Ishikawa (cell line): ENCODE data around the gene HSPBP1.

ENCODE experiments used
- CEBPB ChIP-seq: IDR thresholded peaks from 2 replicates; pipeline ENCODE4 v1.6.1; 2012
- CREB1 ChIP-seq: IDR thresholded peaks from 2 replicates; pipeline ENCODE4 v1.6.1; 2012; ENCODE audit warnings: low read depth
- EGR1 ChIP-seq: IDR thresholded peaks from 2 replicates; pipeline ENCODE4 v1.6.1; 2012
- EP300 ChIP-seq: IDR thresholded peaks from 2 replicates; pipeline ENCODE4 v1.6.1; 2012; ENCODE audit warnings: borderline replicate concordance
- FOXM1 ChIP-seq: IDR thresholded peaks from 2 replicates; pipeline ENCODE4 v1.6.1; 2012; ENCODE audit warnings: low read depth, borderline replicate concordance
- NFIC ChIP-seq: IDR thresholded peaks from 2 replicates; pipeline ENCODE4 v1.6.1; 2012
- RAD21 ChIP-seq: IDR thresholded peaks from 2 replicates; pipeline ENCODE4 v1.6.1; 2012; ENCODE audit warnings: low read depth
- TAF1 ChIP-seq: IDR thresholded peaks from 2 replicates; pipeline ENCODE4 v1.6.1; 2012; ENCODE audit warnings: low read depth, mild to moderate bottlenecking
- TCF12 ChIP-seq: IDR thresholded peaks from 2 replicates; pipeline ENCODE4 v1.6.1; 2012; ENCODE audit warnings: low read depth
- YY1 ChIP-seq: IDR thresholded peaks from 2 replicates; pipeline ENCODE4 v1.6.1; 2012; ENCODE audit warnings: low read depth
- TF ChIP-seq, protein P1 (sequence below): IDR thresholded peaks from 2 replicates; pipeline ENCODE4 v1.6.1; 2012
- TF ChIP-seq, protein P2 (sequence below): IDR thresholded peaks from 2 replicates; pipeline ENCODE4 v1.6.1; 2012; ENCODE audit warnings: low read depth, mild to moderate bottlenecking
- TF ChIP-seq, protein P3 (sequence below): IDR thresholded peaks from 2 replicates; pipeline ENCODE4 v1.6.1; 2012

DNA sequence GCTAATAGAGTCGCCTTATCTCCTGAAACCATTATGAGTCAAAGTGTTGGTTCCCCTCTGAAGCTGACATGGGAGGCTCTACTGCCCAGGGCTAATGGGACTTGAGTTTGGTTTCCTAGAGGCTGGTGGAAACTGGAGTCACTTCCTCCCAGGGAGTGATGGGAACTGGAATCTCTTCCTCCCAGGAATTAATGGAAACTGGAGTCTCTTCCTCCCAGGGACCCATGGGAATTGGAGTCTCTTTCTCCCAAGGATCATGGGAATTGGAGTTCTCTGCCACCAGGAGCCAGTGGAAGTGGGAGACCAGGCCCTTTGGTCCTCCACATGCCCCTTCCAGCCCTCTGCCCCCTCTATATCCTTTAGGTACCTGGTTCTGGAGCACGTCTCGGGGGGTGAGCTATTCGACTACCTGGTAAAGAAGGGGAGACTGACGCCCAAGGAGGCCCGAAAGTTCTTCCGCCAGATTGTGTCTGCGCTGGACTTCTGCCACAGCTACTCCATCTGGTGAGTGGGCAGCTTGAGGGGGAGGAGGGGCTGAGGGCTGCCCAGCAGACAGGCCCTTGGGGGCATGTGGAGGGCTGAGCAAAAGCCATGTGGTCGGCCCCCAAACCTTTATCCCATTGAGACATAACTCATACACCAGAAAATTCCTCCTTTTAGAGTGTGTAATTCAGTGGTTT is 9.3 kb upstream of the HSPBP1 start:
- TF ChIP-seq NFIC: no peak
- no peak for TF ChIP-seq RAD21
- TF ChIP-seq, protein P1, sequence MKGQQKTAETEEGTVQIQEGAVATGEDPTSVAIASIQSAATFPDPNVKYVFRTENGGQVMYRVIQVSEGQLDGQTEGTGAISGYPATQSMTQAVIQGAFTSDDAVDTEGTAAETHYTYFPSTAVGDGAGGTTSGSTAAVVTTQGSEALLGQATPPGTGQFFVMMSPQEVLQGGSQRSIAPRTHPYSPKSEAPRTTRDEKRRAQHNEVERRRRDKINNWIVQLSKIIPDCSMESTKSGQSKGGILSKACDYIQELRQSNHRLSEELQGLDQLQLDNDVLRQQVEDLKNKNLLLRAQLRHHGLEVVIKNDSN: no peak
- TF ChIP-seq EP300: no peak
- no peak for TF ChIP-seq TCF12
- no peak for TF ChIP-seq CREB1
- TF ChIP-seq, protein P2, sequence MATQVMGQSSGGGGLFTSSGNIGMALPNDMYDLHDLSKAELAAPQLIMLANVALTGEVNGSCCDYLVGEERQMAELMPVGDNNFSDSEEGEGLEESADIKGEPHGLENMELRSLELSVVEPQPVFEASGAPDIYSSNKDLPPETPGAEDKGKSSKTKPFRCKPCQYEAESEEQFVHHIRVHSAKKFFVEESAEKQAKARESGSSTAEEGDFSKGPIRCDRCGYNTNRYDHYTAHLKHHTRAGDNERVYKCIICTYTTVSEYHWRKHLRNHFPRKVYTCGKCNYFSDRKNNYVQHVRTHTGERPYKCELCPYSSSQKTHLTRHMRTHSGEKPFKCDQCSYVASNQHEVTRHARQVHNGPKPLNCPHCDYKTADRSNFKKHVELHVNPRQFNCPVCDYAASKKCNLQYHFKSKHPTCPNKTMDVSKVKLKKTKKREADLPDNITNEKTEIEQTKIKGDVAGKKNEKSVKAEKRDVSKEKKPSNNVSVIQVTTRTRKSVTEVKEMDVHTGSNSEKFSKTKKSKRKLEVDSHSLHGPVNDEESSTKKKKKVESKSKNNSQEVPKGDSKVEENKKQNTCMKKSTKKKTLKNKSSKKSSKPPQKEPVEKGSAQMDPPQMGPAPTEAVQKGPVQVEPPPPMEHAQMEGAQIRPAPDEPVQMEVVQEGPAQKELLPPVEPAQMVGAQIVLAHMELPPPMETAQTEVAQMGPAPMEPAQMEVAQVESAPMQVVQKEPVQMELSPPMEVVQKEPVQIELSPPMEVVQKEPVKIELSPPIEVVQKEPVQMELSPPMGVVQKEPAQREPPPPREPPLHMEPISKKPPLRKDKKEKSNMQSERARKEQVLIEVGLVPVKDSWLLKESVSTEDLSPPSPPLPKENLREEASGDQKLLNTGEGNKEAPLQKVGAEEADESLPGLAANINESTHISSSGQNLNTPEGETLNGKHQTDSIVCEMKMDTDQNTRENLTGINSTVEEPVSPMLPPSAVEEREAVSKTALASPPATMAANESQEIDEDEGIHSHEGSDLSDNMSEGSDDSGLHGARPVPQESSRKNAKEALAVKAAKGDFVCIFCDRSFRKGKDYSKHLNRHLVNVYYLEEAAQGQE: no peak
- TF ChIP-seq EGR1: no peak
- TF ChIP-seq FOXM1: no peak
- no peak for TF ChIP-seq TAF1
- TF ChIP-seq, protein P3, sequence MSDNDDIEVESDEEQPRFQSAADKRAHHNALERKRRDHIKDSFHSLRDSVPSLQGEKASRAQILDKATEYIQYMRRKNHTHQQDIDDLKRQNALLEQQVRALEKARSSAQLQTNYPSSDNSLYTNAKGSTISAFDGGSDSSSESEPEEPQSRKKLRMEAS: no peak
- TF ChIP-seq CEBPB: no peak
- no peak for TF ChIP-seq YY1
